ENCODE data around the gene INPP5A. TPM values are rescaled to one million over a fixed set of nuclear protein-coding genes. Genes with fewer than 3 reads are reported as not detected.

The INPP5A gene
- total RNA-seq, 4 donors from 2014 or later, result 31.2 to 51.8 (median 41.5) TPM

- intact Hi-C loops (cut with DNase I; ENCODE audit: low total_unique reads), result no loop called here
- H3K4me3 ChIP-seq (ENCODE audit: low read depth, poor library complexity, severe bottlenecking), result no peak overlapping the region
- 80 to 82% methylated on average over 18 to 24 of the region's 24 CpGs for WGBS, 2 donors
- no peak for DNase-seq (ENCODE audit: low spot score in 2 of 2)
- TF ChIP-seq CTCF (IDR thresholded peaks at IDR 0.05) (no peak), POLR2A (IDR thresholded peaks at IDR 0.05) (no peak)
These were observed 93.2 kb downstream of the INPP5A start for GRCh38 chr10:132630666-132631337.

GRCh38 chr10:132631338-132631735 is 93.8 kb downstream of the INPP5A start:
- intact Hi-C loops (cut with DNase I; ENCODE audit: low total_unique reads), result no loop called here
- WGBS, 2 donors, result 31 to 39% methylated on average over 16 to 18 of the region's 18 CpGs
- no peak for DNase-seq (ENCODE audit: low spot score in 2 of 2)
- no peak overlapping the region for H3K4me3 ChIP-seq (ENCODE audit: low read depth, poor library complexity, severe bottlenecking)
- TF ChIP-seq CTCF (IDR thresholded peaks at IDR 0.05) (no peak), POLR2A (IDR thresholded peaks at IDR 0.05) (no peak)

GRCh38 chr10:132632091-132632561 is 94.5 kb downstream of the INPP5A start:
- DNase-seq (ENCODE audit: low spot score in 2 of 2), result no peak
- intact Hi-C loops (cut with DNase I; ENCODE audit: low total_unique reads), result no loop called here
- TF ChIP-seq POLR2A (IDR thresholded peaks at IDR 0.05) (no peak), CTCF (IDR thresholded peaks at IDR 0.05) (no peak)
- 64 to 90% methylated on average over 6 to 13 of the region's 13 CpGs for WGBS, 2 donors
- no peak overlapping the region for H3K4me3 ChIP-seq (ENCODE audit: low read depth, poor library complexity, severe bottlenecking)

GRCh38 chr10:132632851-132633684 is 95.5 kb downstream of the INPP5A start:
- intact Hi-C loops (cut with DNase I; ENCODE audit: low total_unique reads), result no loop called here
- TF ChIP-seq CTCF (IDR thresholded peaks at IDR 0.05), result no peak
- no peak for TF ChIP-seq POLR2A (IDR thresholded peaks at IDR 0.05)
- DNase-seq (ENCODE audit: low spot score in 2 of 2), result no peak
- WGBS, 2 donors, result 78 to 83% methylated on average over 19 of the region's 19 CpGs
- H3K4me3 ChIP-seq (ENCODE audit: low read depth, poor library complexity, severe bottlenecking), result no peak overlapping the region

GRCh38 chr10:132634241-132634946 is 96.8 kb downstream of the INPP5A start:
- H3K4me3 ChIP-seq (ENCODE audit: low read depth, poor library complexity, severe bottlenecking), result no peak overlapping the region
- no peak for TF ChIP-seq POLR2A (IDR thresholded peaks at IDR 0.05)
- TF ChIP-seq CTCF (IDR thresholded peaks at IDR 0.05), result no peak
- intact Hi-C loops (cut with DNase I; ENCODE audit: low total_unique reads), result no loop called here
- WGBS, 2 donors, result 62 to 68% methylated on average over 22 of the region's 22 CpGs
- no peak for DNase-seq (ENCODE audit: low spot score in 2 of 2)

Data from lower leg skin (tissue), 4 donors.